Stimulated activated CD4-positive, alpha-beta T cell treated with anti-CD3 and anti-CD28 coated beads, Interleukin-1b, Interleukin-23, amount 100 ng/mL, for 1 hour (primary cell): ENCODE data around the gene ZNF654.
"Not testable (repeated sequence)": the region's sequence is repeated elsewhere in the genome, so short reads cannot be mapped to it uniquely, and the experiment has no call there.

ENCODE experiments used
- DNase-seq, 2 donors: peaks; one replicate each; pipeline ENCODE4 v3.0.0-alpha.2; 2020; ENCODE audit warnings: low read depth in 2 of 2

Gene ZNF654

GRCh38 chr3:88059380-88060170 lies 520 bp downstream of the ZNF654 start:
- no peak for DNase-seq

GRCh38 chr3:88061746-88062145 lies 2.7 kb downstream of the ZNF654 start:
- DNase-seq, result no peak

GRCh38 chr3:88075072-88075471 lies 16.0 kb downstream of the ZNF654 start:
- no peak for DNase-seq

- DNase-seq, result no peak
Measured at GRCh38 chr3:88075497-88075896, 16.4 kb downstream of the ZNF654 start.

- no peak for DNase-seq
Measured at GRCh38 chr3:88076712-88077111, 17.7 kb downstream of the ZNF654 start.

DNA sequence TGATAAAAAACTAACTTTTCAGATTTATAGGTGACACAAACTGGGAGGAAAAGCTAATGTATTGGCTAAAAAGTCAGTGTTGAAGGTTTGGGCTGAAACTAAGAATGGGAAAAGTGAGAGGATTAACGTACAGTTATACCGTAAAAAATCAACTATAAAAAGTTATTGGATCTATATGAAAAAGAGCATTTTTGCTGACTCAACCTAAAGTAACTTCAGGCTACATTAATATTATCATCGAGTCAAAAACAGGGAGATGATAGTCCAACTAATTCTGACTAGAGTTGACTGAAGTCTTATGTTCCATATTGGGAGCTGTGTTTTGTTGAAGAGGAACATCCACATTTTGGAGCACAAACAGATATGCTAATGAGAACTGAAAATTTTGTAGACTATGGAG lies 19.9 kb downstream of the ZNF654 start:
- no peak for DNase-seq

GRCh38 chr3:88082854-88083253 lies 23.8 kb downstream of the ZNF654 start:
- DNase-seq, result no peak

GRCh38 chr3:88084097-88084501 lies 25.0 kb downstream of the ZNF654 start:
- DNase-seq, result no peak

- no peak for DNase-seq
Measured at GRCh38 chr3:88090681-88091080, 31.6 kb downstream of the ZNF654 start.

- DNase-seq, result no peak
Measured at GRCh38 chr3:88092270-88092669, 33.2 kb downstream of the ZNF654 start.

DNA sequence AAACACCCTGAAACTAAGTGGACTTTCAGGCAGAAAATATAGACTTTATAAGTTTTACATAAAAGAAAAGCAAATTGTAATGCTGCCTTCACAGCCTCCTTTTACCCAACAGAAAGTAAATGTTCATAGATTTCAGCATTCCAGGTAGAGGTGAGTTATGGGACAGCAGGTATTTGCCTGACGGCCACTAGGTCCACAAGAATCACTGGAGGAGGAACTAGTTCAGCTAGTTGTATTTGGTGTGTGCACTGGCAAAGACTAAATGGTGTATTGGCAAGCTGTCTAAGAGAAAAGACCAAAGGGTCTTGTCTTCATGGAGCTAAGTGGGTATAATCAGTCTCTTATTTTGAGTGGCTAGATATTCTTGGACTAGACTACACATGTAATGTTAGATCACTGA lies 34.2 kb downstream of the ZNF654 start:
- no peak for DNase-seq

DNA sequence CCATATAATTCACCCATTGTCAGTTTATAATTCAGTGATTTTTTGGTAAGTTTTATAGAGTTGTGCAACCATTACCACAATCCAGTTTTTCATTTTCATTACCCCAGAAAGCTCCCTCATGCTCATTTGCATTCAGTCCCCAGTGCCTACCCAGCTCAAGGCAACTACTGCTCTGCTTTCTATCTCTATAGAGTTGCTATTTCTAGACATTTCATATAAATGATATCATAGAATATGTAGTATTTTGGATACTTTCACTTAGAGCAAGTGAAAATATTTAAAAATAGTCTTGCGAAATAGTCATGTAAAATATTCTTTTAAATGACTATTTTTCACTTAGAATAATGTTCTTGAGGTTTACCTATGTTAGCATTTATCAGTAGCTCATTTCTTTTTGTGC lies 42.1 kb downstream of the ZNF654 start:
- no peak for DNase-seq

DNA sequence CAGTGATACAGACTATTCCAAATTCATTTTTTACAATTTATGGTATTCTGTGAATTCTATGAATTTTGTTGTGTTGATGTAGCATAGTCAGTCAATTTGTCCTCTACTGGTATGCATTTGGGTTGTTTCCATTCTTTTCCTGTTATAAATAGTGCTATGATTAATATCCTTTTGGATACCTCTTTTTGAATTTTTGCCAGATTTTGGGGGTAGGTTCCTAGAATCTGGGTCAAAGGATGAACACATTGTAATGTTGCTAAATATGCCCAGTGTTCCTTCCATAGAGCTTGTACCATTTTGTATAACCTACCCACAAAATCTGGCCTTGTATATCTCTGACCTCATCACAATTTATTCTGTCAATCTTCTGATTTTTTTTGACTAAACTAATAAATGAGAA lies 46.3 kb downstream of the ZNF654 start:
- no peak for DNase-seq

GRCh38 chr3:88112289-88112688 lies 53.2 kb downstream of the ZNF654 start:
- DNase-seq, result no peak

GRCh38 chr3:88113311-88114162 lies 54.5 kb downstream of the ZNF654 start:
- DNase-seq, result peak; percentile 8 to 17

- no peak for DNase-seq
Measured at GRCh38 chr3:88114878-88115549, 56.0 kb downstream of the ZNF654 start.

GRCh38 chr3:88117683-88118082 lies 58.6 kb downstream of the ZNF654 start:
- no peak for DNase-seq

DNA sequence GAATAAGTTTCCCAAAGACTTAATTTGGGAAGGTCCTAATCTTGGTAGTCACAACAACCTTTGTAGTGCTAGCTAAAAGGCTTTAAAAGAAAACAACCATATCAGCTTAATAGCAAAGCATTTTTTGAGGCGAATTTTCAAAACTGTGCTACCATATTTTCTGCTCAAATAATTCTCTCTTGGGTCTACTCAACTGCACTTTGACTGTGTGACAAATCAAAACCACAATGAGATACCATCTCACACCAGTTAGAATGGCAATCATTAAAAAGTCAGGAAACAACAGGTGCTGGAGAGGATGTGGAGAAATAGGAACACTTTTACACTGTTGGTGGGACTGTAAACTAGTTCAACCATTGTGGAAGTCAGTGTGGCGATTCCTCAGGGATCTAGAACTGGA lies 59.5 kb downstream of the ZNF654 start:
- not testable (repeated sequence) for DNase-seq

DNA sequence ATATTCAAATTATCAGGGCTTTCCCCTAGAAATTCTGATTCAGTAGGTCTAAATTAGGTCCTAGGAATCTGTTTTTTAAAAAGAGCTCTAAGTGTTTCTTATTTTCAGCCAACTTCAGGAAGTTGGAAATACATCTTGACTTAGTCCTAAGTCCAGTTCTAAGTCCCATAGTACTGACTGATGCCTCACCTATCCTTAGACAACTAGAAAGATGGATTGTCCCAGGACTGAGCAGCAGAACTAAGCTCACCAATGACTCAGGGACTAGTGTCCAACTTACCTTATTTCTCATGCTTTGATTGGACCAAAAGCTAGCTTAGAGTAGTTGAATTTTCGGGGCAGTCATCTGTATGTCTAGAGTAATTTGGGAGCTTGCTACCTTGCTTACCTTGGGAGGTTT lies 64.5 kb downstream of the ZNF654 start:
- no peak for DNase-seq

- no peak for DNase-seq
Measured at GRCh38 chr3:88131695-88132094, 72.6 kb downstream of the ZNF654 start.

GRCh38 chr3:88132894-88133293 lies 73.8 kb downstream of the ZNF654 start:
- no peak for DNase-seq

DNA sequence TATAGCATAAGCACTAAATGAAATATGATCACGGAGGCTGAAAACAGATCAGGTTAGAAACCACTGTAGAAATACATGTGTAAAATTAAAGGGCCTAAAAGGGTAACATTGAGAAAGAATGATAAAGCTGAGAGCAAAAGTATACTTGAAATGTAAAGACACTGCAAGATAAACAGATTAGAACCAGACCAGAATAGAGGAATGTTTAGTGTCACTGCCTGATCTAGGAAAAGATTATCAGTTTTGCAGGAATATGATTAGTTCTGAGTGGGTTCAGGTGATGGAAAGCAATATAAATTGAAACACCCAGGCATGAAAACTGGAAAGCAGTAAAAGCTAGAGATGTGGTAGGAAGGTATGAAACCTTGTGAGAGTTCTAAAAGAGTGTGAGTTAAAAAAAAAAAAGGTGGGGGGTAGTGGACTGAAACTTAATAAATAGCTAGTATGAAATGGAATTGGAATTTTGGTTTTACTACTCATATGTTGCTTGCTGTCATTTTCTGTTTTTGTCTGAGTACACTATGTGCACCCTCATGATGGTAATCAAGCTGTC lies 74.7 kb downstream of the ZNF654 start:
- no peak for DNase-seq
